Measurements from ENCODE around the gene AKR1D1.

- TF ChIP-seq, protein P1, sequence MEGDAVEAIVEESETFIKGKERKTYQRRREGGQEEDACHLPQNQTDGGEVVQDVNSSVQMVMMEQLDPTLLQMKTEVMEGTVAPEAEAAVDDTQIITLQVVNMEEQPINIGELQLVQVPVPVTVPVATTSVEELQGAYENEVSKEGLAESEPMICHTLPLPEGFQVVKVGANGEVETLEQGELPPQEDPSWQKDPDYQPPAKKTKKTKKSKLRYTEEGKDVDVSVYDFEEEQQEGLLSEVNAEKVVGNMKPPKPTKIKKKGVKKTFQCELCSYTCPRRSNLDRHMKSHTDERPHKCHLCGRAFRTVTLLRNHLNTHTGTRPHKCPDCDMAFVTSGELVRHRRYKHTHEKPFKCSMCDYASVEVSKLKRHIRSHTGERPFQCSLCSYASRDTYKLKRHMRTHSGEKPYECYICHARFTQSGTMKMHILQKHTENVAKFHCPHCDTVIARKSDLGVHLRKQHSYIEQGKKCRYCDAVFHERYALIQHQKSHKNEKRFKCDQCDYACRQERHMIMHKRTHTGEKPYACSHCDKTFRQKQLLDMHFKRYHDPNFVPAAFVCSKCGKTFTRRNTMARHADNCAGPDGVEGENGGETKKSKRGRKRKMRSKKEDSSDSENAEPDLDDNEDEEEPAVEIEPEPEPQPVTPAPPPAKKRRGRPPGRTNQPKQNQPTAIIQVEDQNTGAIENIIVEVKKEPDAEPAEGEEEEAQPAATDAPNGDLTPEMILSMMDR (IDR thresholded peaks at IDR 0.05; ENCODE audit: low read depth, low read length, poor library complexity, severe bottlenecking): peak; percentile 26
- no peak for TF ChIP-seq EZH2phosphoT487 (IDR thresholded peaks at IDR 0.05; ENCODE audit: borderline replicate concordance, low read length)
Observed at GRCh38 chr7:138097064-138097741, 20.9 kb downstream of the AKR1D1 start.
